Lower lobe of right lung (tissue), 2 donors: Measurements from ENCODE around the gene PIGN. TPM values are rescaled to one million over a fixed set of nuclear protein-coding genes. Genes with fewer than 3 reads are reported as not detected.

Experiments
- ATAC-seq, 2 donors: fragments of 200-7000 bp; cut with Tn5 transposase; one replicate each; pipeline ENCODE4 v1.9.1; 2020 to 2022; ENCODE audit warnings: mild to moderate bottlenecking in 2 of 2, moderate library complexity in 2 of 2
- DNase-seq: peaks from one replicate; pipeline ENCODE4 v3.0.0-alpha.2; 2020
- H3K27ac ChIP-seq: fragments of 200-600 bp; one replicate; pipeline ENCODE4 v1.8.0; 2022
- H3K27me3 ChIP-seq: fragments of 200-600 bp; one replicate; pipeline ENCODE4 v1.8.0; 2022; ENCODE audit warnings: low read depth
- H3K36me3 ChIP-seq: fragments of 200-600 bp; one replicate; pipeline ENCODE4 v1.8.0; 2022; ENCODE audit warnings: mild to moderate bottlenecking
- H3K4me1 ChIP-seq: fragments of 200-600 bp; one replicate; pipeline ENCODE4 v1.8.0; 2022
- H3K4me3 ChIP-seq: fragments of 200-600 bp; one replicate; pipeline ENCODE4 v1.8.0; 2022; ENCODE audit warnings: mild to moderate bottlenecking
- H3K9me3 ChIP-seq: fragments of 200-600 bp; one replicate; pipeline ENCODE4 v1.8.0; 2022
- intact Hi-C: fragments of 100-400 bp; cut with DNase I; formaldehyde crosslinking; loops from one replicate; pipeline ENCODE4 v1.11.0; 2022
- total RNA-seq: library from RNA; stranded (reverse); fragmentation: NEBNext Ultra II Directional; extraction: Animal tissue kit (Norgen Biotek cat#: 25700); gene quantifications from one replicate; pipeline ENCODE4 v1.2.1, GENCODE V29; 2021
- TF ChIP-seq, protein P1 (sequence below): fragments of 200-600 bp; IDR thresholded peaks from one replicate; pipeline ENCODE4 v1.8.0; 2022; ENCODE audit warnings: antibody characterized with exemption, mild to moderate bottlenecking
- donor health status: DM: no; HTN: yes; CAD: no; lungs with severe emphysema.

PIGN gene
- total RNA-seq, 1 donor from 2014 or later: 25.9 TPM

DNA sequence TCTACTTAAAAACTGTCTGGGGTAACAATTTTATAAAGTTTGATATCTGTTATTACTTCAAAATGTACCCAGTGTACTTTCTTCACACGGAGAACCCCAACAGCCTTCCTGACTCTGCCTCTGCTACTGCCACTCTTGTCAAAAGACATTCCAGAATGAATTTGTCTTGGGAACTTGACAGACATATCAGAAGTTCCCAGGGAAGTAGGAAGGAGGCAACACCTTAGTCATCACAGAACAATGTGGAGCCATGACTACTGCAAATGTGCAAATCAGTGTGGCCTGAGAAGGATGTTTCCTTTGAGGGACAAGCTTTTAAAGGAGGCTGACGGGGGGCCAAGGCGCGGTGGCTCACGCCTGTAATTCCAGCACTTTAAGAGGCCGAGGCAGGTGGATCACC is 160.3 kb downstream of the PIGN start:
- DNase-seq: no peak
- no peak overlapping the region for H3K4me3 ChIP-seq
- TF ChIP-seq, protein P1, sequence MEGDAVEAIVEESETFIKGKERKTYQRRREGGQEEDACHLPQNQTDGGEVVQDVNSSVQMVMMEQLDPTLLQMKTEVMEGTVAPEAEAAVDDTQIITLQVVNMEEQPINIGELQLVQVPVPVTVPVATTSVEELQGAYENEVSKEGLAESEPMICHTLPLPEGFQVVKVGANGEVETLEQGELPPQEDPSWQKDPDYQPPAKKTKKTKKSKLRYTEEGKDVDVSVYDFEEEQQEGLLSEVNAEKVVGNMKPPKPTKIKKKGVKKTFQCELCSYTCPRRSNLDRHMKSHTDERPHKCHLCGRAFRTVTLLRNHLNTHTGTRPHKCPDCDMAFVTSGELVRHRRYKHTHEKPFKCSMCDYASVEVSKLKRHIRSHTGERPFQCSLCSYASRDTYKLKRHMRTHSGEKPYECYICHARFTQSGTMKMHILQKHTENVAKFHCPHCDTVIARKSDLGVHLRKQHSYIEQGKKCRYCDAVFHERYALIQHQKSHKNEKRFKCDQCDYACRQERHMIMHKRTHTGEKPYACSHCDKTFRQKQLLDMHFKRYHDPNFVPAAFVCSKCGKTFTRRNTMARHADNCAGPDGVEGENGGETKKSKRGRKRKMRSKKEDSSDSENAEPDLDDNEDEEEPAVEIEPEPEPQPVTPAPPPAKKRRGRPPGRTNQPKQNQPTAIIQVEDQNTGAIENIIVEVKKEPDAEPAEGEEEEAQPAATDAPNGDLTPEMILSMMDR: no peak
- intact Hi-C loops: no loop called here
- no peaks in the 10 kb centered on the region for H3K36me3 ChIP-seq
- no peak for ATAC-seq
- H3K27me3 ChIP-seq: no peaks in the 10 kb centered on the region
- H3K4me1 ChIP-seq: no peaks in the 10 kb centered on the region
- no peaks in the 10 kb centered on the region for H3K9me3 ChIP-seq
- no peak overlapping the region for H3K27ac ChIP-seq

DNA sequence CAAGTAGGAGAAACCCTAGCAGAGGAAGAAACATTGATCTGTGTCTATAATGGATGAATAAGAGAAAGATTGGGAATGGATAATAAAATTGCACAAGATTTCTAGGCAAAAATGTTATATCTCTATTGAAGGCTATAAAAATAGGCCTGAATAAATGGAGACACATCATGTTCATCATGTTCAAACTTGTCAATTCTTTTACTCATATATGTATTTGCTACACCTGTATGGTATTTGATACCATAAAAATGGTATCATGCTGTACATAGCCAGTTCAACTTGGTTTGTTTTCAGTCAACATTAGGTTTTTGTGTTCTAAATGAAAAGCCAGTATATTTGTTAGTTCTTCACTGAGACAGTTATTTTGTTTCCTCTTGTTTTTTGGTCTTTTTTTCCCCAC is 161.9 kb downstream of the PIGN start:
- Histone ChIP-seq H3K9me3 (no peaks in the 10 kb centered on the region), H3K4me3 (no peak overlapping the region), H3K4me1 (no peaks in the 10 kb centered on the region), H3K36me3 (no peaks in the 10 kb centered on the region), H3K27ac (no peak overlapping the region), H3K27me3 (no peaks in the 10 kb centered on the region)
- TF ChIP-seq, protein P1: no peak
- no peak for DNase-seq
- intact Hi-C loops: no loop called here
- no peak for ATAC-seq

DNA sequence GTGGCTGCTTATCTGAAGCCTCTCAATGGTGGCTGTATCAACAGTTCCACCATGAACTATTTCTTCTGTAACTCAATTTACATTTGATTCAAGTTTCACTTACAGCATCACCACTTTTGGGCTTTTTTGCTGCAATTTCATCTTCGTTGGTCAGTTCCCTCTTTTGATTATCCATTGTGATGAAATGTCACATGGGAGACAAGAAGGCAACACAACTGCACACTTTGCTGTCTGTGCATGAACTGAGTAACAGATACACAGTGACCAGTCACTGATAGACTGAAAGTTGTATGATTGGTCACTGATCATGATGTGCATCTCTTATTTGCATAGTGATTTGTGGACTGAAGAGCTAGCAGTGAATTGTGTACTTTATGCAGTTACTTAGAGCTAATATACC is 163.3 kb downstream of the PIGN start:
- no peaks in the 10 kb centered on the region for H3K9me3 ChIP-seq
- intact Hi-C loops: no loop called here
- TF ChIP-seq, protein P1: no peak
- no peak overlapping the region for H3K4me3 ChIP-seq
- no peaks in the 10 kb centered on the region for H3K36me3 ChIP-seq
- no peaks in the 10 kb centered on the region for H3K27me3 ChIP-seq
- ATAC-seq (no peak), DNase-seq (no peak)
- H3K4me1 ChIP-seq: no peaks in the 10 kb centered on the region
- no peak overlapping the region for H3K27ac ChIP-seq

DNA sequence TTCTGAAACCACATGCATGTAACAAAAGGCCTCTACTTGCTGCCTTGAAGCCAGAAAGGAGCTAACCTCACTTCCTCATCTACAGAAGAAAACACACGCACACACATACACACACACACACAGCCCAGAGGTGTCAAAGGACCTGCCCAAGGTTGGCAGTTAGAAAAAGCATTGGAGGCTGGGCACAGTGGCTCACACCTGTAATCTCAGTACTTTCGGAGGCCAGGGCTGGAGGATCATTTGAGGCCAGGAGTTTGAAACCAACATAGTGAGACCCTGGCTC is 168.2 kb downstream of the PIGN start:
- Histone ChIP-seq H3K27me3 (no peaks in the 10 kb centered on the region), H3K9me3 (no peaks in the 10 kb centered on the region), H3K4me1 (peaks cover 11% of the 10 kb centered on the region), H3K27ac (no peak overlapping the region), H3K36me3 (no peaks in the 10 kb centered on the region), H3K4me3 (no peak overlapping the region)
- ATAC-seq (no peak), DNase-seq (no peak)
- TF ChIP-seq, protein P1: no peak
- intact Hi-C loops: no loop called here

DNA sequence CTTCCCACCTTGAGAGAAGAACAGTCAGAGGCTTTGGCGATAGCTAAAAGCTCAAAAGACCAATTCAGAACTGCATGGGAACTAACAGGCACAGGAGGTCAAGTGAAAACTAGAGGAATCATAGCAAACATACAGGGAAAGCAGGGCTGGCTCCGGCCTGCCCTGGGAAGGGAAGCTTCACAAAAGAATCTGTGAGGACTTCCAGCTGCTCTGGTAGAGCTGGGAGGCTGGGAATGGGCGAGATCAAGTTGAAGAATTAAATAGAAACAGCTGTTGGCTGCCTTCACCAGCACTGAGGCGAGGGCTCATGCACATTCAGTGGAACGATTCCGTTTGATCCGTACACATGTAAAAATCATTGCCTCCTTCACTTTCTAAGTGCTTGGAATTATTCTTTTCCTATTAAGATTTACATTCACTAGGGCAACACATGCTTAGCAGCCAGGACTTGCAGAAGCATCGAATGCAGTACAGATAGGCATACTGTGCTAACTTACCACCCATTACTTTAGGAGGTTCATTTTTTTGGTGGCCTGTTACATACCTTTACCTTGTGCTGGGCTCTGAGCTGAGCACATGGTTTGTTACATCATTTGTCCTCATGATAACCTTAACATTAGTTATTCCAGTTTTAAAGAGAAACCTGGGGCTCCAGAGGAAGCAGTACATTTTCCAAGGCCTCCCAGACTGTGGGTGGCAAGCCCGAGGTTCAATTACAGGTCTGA is 168.7 kb downstream of the PIGN start:
- Histone ChIP-seq H3K4me3 (no peak overlapping the region), H3K27me3 (no peaks in the 10 kb centered on the region), H3K36me3 (no peaks in the 10 kb centered on the region), H3K27ac (peak overlapping the region; percentile 56), H3K4me1 (peaks cover 11% of the 10 kb centered on the region), H3K9me3 (no peaks in the 10 kb centered on the region)
- DNase-seq (no peak), ATAC-seq (peak; percentile 57 to 71)
- TF ChIP-seq, protein P1: no peak
- intact Hi-C loops: no loop called here
